Tibial nerve (tissue), 3 donors: ENCODE results near the gene SLC25A13.

Experiments
- CTCF ChIP-seq, 5 experiments: fragments of 200-600 bp in 3 of 5; fragments of 450-650 bp in 2 of 5; sonication (generic) in 3 of 5; IDR thresholded peaks; one replicate each; pipeline ENCODE4 v1.5.1; 2016 to 2019; ENCODE audit warnings: antibody characterized with exemption in 5 of 5, mild to moderate bottlenecking in 3 of 5, moderate library complexity in 2 of 5
- POLR2A ChIP-seq, 2 donors: fragments of 450-650 bp; IDR thresholded peaks; one replicate each; pipeline ENCODE4 v1.6.1; 2017; ENCODE audit warnings: antibody characterized with exemption in 2 of 2, mild to moderate bottlenecking in 2 of 2, moderate library complexity in 2 of 2

GRCh38 chr7:96331775-96332174 lies 9.9 kb upstream of the SLC25A13 start:
- TF ChIP-seq CTCF (IDR thresholded peaks at IDR 0.05) = no peak
- TF ChIP-seq POLR2A (IDR thresholded peaks at IDR 0.05) = no peak
